HG03575 (cell line): Measurements from ENCODE around the gene BBC3.
"Not testable (repeated sequence)": the region's sequence is repeated elsewhere in the genome, so short reads cannot be mapped to it uniquely, and the experiment has no call there.

Experiments
- ATAC-seq: cut with Tn5 transposase; IDR thresholded peaks from one replicate; pipeline ENCODE4 v1.9.1; 2021; ENCODE audit not compliant: unreplicated experiment, insufficient number of reproducible peaks, low FRiP score; ENCODE audit errors: extremely low read depth

BBC3 gene, protein sequence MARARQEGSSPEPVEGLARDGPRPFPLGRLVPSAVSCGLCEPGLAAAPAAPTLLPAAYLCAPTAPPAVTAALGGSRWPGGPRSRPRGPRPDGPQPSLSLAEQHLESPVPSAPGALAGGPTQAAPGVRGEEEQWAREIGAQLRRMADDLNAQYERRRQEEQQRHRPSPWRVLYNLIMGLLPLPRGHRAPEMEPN

GRCh38 chr19:47230921-47231214 lies at the start of gene BBC3:
TSS of gene BBC3 (minus strand) at chr19:47231199. CDS start at chr19:47228431, 2,768 bp downstream.
- ATAC-seq: no peak

DNA sequence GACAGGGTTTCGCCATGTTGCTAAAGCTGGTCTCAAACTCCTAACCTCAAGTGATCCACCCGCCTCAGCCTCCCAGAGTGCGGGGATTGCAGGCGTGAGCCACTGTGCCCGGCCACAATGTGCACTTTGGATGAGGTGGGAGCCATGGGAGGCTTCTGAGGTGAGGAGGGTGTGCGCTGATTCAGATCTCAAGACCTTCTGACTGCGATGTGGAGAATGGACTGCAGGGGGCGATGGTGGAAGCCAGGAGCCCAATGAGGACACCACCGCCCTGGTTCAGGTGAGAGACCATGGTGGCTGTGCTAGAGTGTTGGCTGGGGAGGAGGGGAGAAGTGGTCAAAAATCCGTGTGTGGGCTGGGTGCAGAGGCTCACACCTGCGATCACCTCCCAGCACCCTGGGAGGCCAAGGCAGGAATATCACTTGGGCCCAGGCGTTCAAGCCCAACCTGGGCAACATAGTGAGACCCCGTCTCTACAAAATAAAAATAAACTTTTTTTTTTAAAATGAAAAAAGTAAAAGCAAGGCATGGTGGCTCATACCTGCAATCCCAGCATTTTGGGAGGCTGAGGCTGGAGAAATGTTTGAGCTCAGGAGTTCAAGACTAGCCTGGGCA lies 49.3 kb upstream of the BBC3 start:
- no peak for ATAC-seq

DNA sequence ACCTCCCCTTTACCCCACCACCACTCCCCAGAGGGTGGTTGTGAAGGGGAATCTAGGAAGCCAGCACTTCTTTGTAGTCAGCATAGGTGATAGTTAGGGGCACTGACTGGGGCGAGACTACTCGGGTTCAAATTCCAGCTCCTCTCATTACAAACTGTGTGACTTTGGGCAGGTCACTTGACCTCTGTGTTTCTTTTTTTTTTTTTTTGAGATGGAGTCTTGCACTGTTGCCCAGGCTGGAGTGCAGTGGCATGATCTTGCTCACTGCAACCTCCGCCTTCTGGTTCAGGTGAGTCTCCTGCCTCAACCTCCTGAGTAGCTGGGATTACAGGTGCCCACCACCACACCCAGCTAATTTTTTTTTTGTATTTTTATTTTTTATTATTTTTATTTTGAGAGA lies 45.5 kb upstream of the BBC3 start:
- ATAC-seq: not testable (repeated sequence)

- no peak for ATAC-seq
Observed at GRCh38 chr19:47275791-47276461, 44.9 kb upstream of the BBC3 start.

- no peak for ATAC-seq
Observed at GRCh38 chr19:47274891-47275761, 44.1 kb upstream of the BBC3 start.

DNA sequence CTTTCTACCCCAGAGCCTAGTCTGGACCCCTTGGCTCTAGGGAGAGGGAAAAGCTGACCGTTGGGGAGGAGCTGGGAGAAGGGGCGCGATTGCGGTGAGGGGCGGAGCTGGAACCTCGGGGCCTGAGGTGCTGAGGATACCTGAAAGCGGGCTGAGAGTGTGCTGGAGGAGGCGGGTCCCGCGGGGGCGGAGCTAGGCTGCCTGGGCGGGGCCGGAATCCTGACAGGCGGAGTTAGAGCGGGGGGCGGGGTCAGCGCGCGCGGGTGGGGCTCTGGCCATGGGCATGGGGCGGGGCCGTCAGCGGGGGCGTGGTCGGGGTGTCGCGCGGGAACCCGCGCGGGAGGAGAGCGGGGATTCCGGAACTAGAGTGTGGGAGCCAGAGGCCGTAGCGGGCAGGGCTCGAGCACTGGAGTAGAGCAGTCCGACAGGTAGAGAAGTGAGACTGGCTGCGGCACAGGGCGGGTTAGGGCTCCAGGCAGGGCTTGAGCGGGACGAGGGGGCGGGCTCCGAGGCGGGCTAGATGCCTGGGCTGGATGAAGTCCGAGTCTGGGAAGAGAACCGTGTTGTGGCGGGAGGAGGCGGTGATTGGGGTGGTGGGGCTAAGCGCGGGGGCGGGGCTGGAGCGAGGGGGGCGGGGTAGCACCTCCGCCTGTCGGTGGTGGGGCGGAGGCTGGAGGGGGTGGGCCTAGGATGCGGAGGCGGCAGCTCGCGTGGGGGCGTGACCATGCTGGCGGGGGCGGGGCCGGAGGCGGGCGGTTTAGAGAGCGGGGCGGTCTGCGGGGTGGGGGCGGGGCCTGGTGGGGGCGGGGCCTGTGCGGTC lies 43.3 kb upstream of the BBC3 start, which contains the start of gene INAFM1:
INAFM1 (plus strand) TSS at position 815 of the 820 bp plus-strand sequence. CDS start 35 bp downstream, outside the sequence.
- ATAC-seq: no peak

DNA sequence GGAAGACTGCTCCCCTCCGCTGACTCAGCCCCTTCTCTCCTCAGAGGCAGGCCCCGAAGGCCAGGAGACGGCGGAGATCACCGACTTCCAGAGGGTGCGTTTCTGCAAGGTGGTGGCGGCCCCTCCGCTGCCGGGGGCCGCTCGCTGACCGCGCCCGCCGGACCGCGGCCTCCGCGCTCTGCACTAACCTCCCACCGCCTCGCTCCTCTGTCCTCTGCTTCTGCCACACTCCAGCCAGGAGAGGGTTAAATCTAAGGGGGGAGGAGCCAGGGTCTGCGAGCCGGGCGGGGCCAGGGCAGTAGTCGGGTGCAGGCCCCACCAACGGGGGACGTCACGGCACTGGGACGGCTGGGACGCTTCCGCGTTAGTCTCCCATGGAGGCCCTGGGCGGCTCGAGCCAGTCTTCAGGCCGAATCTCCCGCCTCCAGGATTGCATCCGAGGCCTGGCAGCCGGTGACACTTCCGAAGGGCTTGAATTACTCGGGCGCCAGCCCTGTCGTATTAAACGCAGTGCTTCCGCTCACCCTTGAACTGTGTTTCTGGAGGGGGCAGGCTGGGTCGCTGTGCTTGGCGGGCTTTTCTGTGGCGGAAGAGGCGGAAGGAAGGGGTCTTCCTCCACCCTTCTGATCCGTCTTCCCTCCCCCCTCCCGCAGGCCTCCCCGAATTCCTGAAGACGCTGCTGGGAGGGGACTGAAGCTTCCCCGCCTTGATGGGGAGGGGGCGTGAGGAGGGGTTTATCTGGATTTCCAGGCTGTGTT lies 42.5 kb upstream of the BBC3 start:
- ATAC-seq: no peak

DNA sequence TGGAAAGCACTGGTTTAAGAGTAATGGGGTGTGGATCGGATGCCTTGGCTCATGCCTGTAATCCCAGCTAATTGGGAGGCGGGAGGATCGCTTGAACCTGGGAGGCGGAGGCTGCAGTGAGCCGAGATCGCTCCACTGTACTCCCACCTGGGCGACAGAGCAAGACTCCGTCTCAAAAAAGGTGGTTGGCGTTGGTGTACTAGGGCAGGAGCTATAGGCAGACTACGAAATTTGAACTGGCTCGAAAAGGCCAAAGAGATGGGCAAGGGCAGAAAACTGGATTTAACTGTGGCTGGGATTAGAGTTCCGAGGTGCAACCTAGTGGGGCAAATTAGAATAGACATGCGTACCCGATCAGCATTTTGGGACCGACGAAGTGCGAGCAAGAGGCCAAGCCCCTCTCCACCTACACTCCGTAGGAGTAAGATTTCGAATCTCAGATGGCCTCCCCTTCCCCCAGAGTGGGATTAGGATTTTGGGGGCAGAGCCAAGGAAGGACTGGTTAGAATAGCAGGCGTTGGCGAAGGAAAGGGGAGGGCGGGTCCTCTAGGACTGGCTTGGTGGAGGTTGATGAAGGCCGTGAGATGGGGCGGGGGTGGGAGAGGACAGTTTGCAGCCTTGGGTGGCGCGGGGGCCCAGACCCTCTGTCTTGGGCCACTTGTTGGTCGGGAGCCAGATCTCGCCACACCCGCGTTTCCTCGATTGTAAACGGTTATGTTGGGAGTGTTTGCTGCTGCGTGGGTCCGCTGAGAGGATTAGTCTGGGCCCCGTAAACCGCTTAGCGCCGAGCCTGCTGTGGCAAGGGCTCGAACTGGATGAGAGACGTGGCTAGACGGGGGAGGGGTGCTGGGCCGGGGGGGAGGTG lies 41.7 kb upstream of the BBC3 start:
- ATAC-seq: no peak

DNA sequence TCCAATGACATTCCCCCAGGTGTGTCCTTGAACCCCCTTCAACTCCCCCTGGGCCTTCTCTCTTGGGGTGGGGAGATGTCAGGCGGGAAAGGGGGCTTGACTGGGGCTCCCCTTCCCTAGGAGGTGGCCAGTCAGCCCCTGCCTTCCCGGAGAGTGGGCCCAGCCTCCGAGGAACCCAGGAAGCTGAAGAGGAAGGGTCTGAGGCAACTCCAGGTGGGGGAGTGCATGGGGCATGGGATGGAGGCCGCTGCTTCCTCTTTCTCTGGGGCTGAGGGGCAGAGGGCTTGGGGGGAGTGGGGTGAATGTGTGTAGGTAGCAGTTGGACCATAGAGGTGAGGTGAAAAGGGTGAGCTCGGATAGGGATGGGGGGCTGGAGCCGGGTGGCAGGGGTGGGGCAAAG lies 41.0 kb upstream of the BBC3 start:
- ATAC-seq: no peak

DNA sequence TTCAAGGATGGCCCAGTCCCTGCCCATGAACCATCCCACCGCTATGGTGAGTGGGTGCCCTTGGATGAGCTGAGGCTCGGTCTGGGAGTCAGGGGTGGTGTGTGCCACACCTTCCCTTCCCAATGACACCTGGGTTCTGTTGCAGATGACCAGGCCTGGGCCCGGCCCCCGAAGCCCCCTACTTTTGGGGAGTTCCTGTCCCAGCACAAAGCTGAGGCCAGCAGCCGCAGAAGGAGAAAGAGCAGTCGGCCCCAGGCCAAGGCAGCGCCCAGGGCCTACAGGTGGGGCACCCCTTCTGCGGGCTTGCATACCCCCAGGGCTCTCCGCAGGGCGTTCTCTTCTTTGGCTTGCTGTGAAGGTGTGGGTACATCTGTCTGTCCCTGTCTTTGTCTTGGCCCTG lies 39.4 kb upstream of the BBC3 start:
- ATAC-seq: no peak

GRCh38 chr19:47269596-47269995 lies 38.6 kb upstream of the BBC3 start:
- ATAC-seq: no peak

DNA sequence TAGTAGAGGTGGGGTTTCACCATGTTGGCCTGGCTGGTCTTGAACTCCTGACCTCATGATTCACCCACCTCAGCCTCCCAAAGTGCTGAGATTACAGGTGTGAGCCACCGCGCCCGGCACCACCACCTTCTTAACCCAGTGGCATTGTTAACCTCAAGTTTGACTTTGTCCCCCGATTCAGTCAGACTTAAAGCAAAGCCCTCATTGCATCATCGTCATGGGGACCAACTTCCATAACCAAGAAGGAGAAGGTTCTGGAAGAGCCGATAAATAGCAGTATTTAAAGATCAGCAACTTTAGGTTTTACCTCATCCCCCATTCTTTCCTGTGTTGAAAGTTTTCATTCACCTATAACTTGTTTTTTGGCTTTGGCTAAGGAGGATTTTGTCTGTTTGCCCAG lies 37.0 kb upstream of the BBC3 start:
- ATAC-seq: no peak

DNA sequence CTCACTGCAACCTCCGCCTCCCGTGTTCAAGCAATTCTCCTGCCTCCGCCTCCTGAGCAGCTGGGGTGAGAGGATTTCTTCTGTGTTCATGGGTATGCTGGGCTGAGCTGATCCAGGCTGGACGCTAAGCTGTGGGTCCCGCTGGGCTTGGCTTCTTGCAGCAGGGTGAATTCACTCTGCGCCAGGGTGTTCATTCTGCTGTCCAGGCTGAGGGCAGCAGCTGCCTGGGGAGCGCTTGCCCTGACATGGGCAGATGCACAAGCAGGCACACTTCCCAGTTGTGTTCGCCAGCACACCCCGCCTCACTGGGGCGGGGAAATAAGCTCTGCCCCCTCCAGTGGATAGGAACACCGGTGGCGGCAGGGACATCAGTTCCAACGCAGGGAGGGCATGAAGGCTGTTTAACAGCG lies 36.4 kb upstream of the BBC3 start:
- ATAC-seq: no peak

GRCh38 chr19:47266401-47266941 lies 35.5 kb upstream of the BBC3 start:
- no peak for ATAC-seq

DNA sequence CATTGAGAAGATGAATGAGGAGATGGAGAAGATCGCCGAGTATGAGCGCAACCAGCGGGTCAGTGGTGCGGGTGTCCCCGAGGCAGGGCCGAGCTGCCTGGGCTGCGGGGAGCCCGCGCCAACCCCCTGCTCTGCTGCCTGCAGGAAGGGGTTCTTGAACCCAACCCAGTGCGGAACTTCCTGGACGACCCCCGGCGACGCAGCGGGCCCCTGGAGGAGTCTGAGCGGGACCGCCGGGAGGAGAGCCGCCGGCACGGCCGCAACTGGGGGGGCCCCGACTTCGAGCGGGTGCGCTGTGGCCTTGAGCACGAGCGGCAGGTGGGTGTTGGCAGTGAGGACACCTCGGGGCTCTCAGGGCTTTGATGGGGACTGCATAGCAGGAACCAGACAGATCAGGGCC lies 33.6 kb upstream of the BBC3 start:
- ATAC-seq: no peak

GRCh38 chr19:47261946-47262793 lies 31.2 kb upstream of the BBC3 start:
- not testable (repeated sequence) for ATAC-seq
